T-cell (primary cell): ENCODE data around the gene AGR2. TPM values are rescaled to one million over a fixed set of nuclear protein-coding genes. Genes with fewer than 3 reads are reported as not detected.

Source experiments
- ATAC-seq, 4 experiments: fragments of 200-7000 bp in 3 of 4; fragments of 150-1000 bp in 1 of 4; cut with Tn5 transposase; replicated peaks in 1 of 4; 1 replicate in 3 of 4; 2 replicates in 1 of 4; pipeline ENCODE4 v1.10.0; 2021; ENCODE audit warnings: moderate library complexity in 3 of 4, mild to moderate bottlenecking in 2 of 4, moderate number of reproducible peaks in 1 of 4
- CTCF ChIA-PET, 2 donors: fragments of 300-600 bp; sonication (Branson Sonifier 250); formaldehyde crosslinking; loops; one replicate each; lab custom pipeline; 2022; ENCODE audit warnings: antibody characterized with exemption in 2 of 2; lab: Charles Lee
- POLR2A ChIA-PET, 2 donors: fragments of 300-600 bp; sonication (Branson Sonifier 250); formaldehyde crosslinking; loops; one replicate each; lab custom pipeline; 2022; ENCODE audit warnings: antibody characterized with exemption in 2 of 2; lab: Charles Lee
- DNase-seq, 35 experiments: peaks; one replicate each; pipeline versions ENCODE4 v3.0.0 to v3.0.0-alpha.2; 2013 to 2023
- H3K27ac ChIP-seq: one replicate; pipeline ENCODE4 v1.5.1; 2013; ENCODE audit warnings: low read length
- H3K27me3 ChIP-seq, 2 experiments: replicated peaks in 1 of 2; 1 replicate in 1 of 2; 2 replicates in 1 of 2; pipeline versions ENCODE4 v1.6.1 to v1.7.0; 2013; ENCODE audit warnings: low read length in 1 of 2, mixed read lengths in 1 of 2; ENCODE audit not compliant: control insufficient read depth in 2 of 2, insufficient read depth in 2 of 2; ENCODE audit errors: extremely low read depth in 1 of 2
- H3K36me3 ChIP-seq, 2 donors: 1 replicate in 1 of 2; 2 replicates in 1 of 2; pipeline versions ENCODE4 v1.6.1 to v1.7.0; 2013; ENCODE audit warnings: low read length in 1 of 2; ENCODE audit not compliant: control insufficient read depth in 2 of 2, insufficient read depth in 1 of 2; ENCODE audit errors: extremely low read depth in 1 of 2
- H3K4me1 ChIP-seq, 2 experiments: 1 replicate in 1 of 2; 2 replicates in 1 of 2; pipeline versions ENCODE4 v1.6.1 to v1.7.0; 2013; ENCODE audit warnings: low read length in 2 of 2, mixed read lengths in 1 of 2; ENCODE audit not compliant: insufficient read depth in 2 of 2, control insufficient read depth in 1 of 2; ENCODE audit errors: extremely low read depth in 1 of 2
- H3K4me3 ChIP-seq, 2 donors: 1 replicate in 1 of 2; 2 replicates in 1 of 2; pipeline versions ENCODE4 v1.5.1 to v1.7.0; 2013; ENCODE audit warnings: mild to moderate bottlenecking in 2 of 2, low read length in 1 of 2, moderate library complexity in 1 of 2; ENCODE audit not compliant: control insufficient read depth in 1 of 2; ENCODE audit errors: extremely low read depth in 1 of 2
- H3K9me3 ChIP-seq: 2 replicates; pipeline ENCODE4 v1.7.0; 2013
- H3K27ac Mint-ChIP-seq, 2 donors: one replicate each; pipeline ENCODE4 v1.8.0; 2020 to 2021; ENCODE audit warnings: mild to moderate bottlenecking in 2 of 2, mixed read lengths in 2 of 2
- H3K27me3 Mint-ChIP-seq, 2 donors: one replicate each; pipeline ENCODE4 v1.8.0; 2021 to 2022; ENCODE audit warnings: mixed read lengths in 2 of 2
- H3K36me3 Mint-ChIP-seq: one replicate; pipeline ENCODE4 v1.8.0; 2021; ENCODE audit warnings: mixed read lengths
- H3K4me1 Mint-ChIP-seq, 3 donors: one replicate each; pipeline ENCODE4 v1.8.0; 2020 to 2022; ENCODE audit warnings: mixed read lengths in 3 of 3, mild to moderate bottlenecking in 1 of 3
- H3K4me3 Mint-ChIP-seq, 3 donors: one replicate each; pipeline ENCODE4 v1.8.0; 2020 to 2022; ENCODE audit warnings: mild to moderate bottlenecking in 3 of 3, mixed read lengths in 3 of 3, moderate library complexity in 3 of 3
- H3K9me3 Mint-ChIP-seq, 3 donors: one replicate each; pipeline ENCODE4 v1.8.0; 2020 to 2022; ENCODE audit warnings: mixed read lengths in 3 of 3
- WGBS: methylation state at CpG from one replicate; pipeline ENCODE4 v1.1.5; 2013; ENCODE audit warnings: missing lambda C conversion rate; ENCODE audit not compliant: insufficient coverage; 5-methylcytosine and 5-hydroxymethylcytosine counted together
- total RNA-seq, 35 experiments: library from RNA in 6 of 35; stranded (reverse) in 6 of 35; fragments of 120-200 nt in 1 of 35; gene quantifications; one replicate each; pipeline versions ENCODE4 v1.2.1 to v1.2.4 and lab custom pipeline; 2013 to 2026

Gene AGR2
- total RNA-seq, 5 donors from 2014 or later (not counting 1 experiment from before 2014, with no cell fraction given) = 1.4 to 3.0 (median 2.5) TPM; not detected in 2

DNA sequence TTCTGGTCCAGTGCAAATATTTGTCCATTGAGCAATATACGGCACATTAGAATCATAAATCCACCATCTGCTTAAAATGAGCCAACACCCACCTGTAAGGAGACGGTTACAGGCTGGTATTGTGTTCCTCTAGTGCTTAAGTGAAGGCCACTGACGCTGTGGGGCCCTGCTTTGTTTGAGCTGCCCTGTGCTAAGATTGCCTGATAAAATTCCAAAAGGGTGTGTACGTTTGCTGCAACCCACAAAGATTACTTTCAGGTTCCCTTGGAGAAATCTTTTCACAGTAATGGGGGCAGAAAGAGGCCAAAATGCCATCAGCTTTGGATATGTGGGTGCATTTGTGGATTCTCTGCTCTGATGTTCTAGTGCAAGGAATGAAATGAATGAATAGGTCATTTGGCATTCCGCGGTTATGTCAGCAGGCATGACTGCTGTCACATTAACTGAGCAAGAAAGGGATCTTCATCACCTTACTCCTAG, 42.6 kb upstream of the AGR2 start:
- Mint-ChIP-seq H3K27me3 (peaks cover 7 to 34% of the 10 kb centered on the region in 2 donors), H3K27ac (no peak overlapping the region), H3K9me3 (no peaks in the 10 kb centered on the region), H3K4me1 (peaks cover 0 to 2% (median 2%) of the 10 kb centered on the region in 3 donors), H3K4me3 (no peak overlapping the region), H3K36me3 (no peaks in the 10 kb centered on the region)
- Histone ChIP-seq H3K27ac (no peak overlapping the region), H3K36me3 (no peaks in the 10 kb centered on the region), H3K4me1 (no peaks in the 10 kb centered on the region), H3K27me3 (peaks cover 0 to 17% of the 10 kb centered on the region in 2 experiments), H3K9me3 (no peaks in the 10 kb centered on the region), H3K4me3 (no peak overlapping the region)
- ChIA-PET CTCF (no interaction called here), POLR2A (no interaction called here)
- DNase-seq (no peak), ATAC-seq (no peak)
- WGBS = 47% methylated on average over 2 of the region's 6 CpGs

DNA sequence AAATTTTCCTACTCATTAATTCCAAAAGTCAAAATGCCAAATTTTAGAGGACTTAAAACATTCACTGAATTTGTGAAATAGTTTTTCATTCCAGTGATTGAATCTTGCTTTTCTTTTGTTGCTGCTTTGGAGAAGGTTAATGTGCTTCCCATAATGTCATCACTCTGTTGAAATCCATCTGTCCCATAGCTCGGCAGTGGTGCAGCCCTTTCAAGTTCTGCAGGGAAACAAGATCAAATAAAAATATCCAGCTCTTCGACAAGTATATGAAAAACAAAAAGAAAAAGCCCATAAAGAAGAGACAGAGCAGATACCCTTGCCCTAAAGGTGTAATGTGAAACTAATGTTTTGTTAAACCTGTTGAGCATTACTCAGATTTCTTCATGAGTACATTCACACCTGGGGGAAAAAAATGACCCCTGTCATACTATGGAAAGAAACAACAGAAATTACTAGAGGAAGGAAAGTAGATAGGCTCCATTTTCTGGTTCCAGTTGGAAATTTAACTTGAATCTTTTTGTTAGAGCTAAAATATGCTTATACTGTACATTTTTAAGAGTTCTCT, 41.9 kb upstream of the AGR2 start:
- DNase-seq (no peak), ATAC-seq (no peak)
- Mint-ChIP-seq H3K4me1 (peaks cover 0 to 2% (median 2%) of the 10 kb centered on the region in 3 donors), H3K36me3 (no peaks in the 10 kb centered on the region), H3K27me3 (peaks cover 7 to 33% of the 10 kb centered on the region in 2 donors), H3K9me3 (no peaks in the 10 kb centered on the region), H3K4me3 (no peak overlapping the region), H3K27ac (no peak overlapping the region)
- ChIA-PET POLR2A (no interaction called here), CTCF (no interaction called here)
- Histone ChIP-seq H3K4me1 (no peaks in the 10 kb centered on the region), H3K36me3 (no peaks in the 10 kb centered on the region), H3K4me3 (no peak overlapping the region), H3K27ac (no peak overlapping the region), H3K9me3 (no peaks in the 10 kb centered on the region), H3K27me3 (peaks cover 0 to 17% of the 10 kb centered on the region in 2 experiments)
- no CpG with 5 or more reads among the region's 2 CpGs for WGBS

- Histone ChIP-seq H3K36me3 (no peaks in the 10 kb centered on the region), H3K4me3 (no peak overlapping the region), H3K27ac (no peak overlapping the region), H3K4me1 (no peaks in the 10 kb centered on the region), H3K9me3 (no peaks in the 10 kb centered on the region), H3K27me3 (peaks cover 0 to 12% of the 10 kb centered on the region in 2 experiments)
- H3K9me3 Mint-ChIP-seq = no peaks in the 10 kb centered on the region
- no peak overlapping the region for H3K4me3 Mint-ChIP-seq
- peaks cover 7 to 26% of the 10 kb centered on the region in 2 donors for H3K27me3 Mint-ChIP-seq
- DNase-seq = no peak
- H3K4me1 Mint-ChIP-seq = no peaks in the 10 kb centered on the region
- no peaks in the 10 kb centered on the region for H3K36me3 Mint-ChIP-seq
- CTCF ChIA-PET = no interaction called here
- POLR2A ChIA-PET = no interaction called here
- no peak overlapping the region for H3K27ac Mint-ChIP-seq
- no peak for ATAC-seq
Measured at GRCh38 chr7:16845746-16846145, 40.9 kb upstream of the AGR2 start.

DNA sequence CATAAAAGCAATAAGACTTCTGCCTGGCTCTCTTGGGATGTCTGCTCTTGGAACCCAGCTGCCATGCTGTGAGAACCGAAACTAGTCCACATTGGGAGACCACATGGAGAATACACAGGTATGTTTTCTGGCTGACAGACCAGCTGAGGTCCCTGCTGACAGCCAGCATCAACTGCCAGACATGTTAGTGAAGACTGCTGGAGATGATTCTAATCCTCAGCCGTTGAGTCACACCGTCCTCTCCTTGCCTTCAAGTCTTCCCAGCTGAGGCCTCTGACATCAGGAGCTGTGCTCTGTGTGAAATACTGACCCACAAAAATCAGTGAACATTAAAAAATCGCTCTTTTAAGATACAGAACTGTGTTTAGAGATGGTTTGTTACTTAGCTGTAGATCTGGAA, 36.9 kb upstream of the AGR2 start:
- Mint-ChIP-seq H3K36me3 (no peaks in the 10 kb centered on the region), H3K27ac (no peak overlapping the region), H3K27me3 (peaks cover 10 to 14% of the 10 kb centered on the region in 2 donors), H3K9me3 (no peaks in the 10 kb centered on the region), H3K4me3 (no peak overlapping the region), H3K4me1 (no peaks in the 10 kb centered on the region)
- DNase-seq (no peak), ATAC-seq (no peak)
- H3K36me3 ChIP-seq = no peaks in the 10 kb centered on the region
- H3K9me3 ChIP-seq = no peaks in the 10 kb centered on the region
- no peaks in the 10 kb centered on the region for H3K4me1 ChIP-seq
- ChIA-PET POLR2A (interaction anchor here (0.5 to 0.6 kb wide), 2 partner anchors 9 to 165 kb away, joined by 5 read pairs; no protein-coding TSS in a partner anchor), CTCF (interaction anchor here (1.1 to 1.2 kb wide), 2 partner anchors 13 to 41 kb away, joined by 3 to 4 read pairs; no protein-coding TSS in a partner anchor)
- no peak overlapping the region for H3K27ac ChIP-seq
- H3K27me3 ChIP-seq = no peaks in the 10 kb centered on the region
- H3K4me3 ChIP-seq = no peak overlapping the region
- WGBS = 64% methylated on average over 1 of the region's 4 CpGs

- no peaks in the 10 kb centered on the region for H3K36me3 Mint-ChIP-seq
- WGBS = 89% methylated on average over 6 of the region's 6 CpGs
- no peaks in the 10 kb centered on the region for H3K36me3 ChIP-seq
- H3K4me3 Mint-ChIP-seq = no peak overlapping the region
- H3K27ac Mint-ChIP-seq = no peak overlapping the region
- no peaks in the 10 kb centered on the region for H3K27me3 ChIP-seq
- no peaks in the 10 kb centered on the region for H3K9me3 Mint-ChIP-seq
- no peaks in the 10 kb centered on the region for H3K4me1 ChIP-seq
- no peak overlapping the region for H3K4me3 ChIP-seq
- no peaks in the 10 kb centered on the region for H3K4me1 Mint-ChIP-seq
- ChIA-PET POLR2A (no interaction called here), CTCF (interaction anchor here in 1 of 2 donors (0.6 kb wide), 1 partner anchor 1505 kb away, joined by 7 read pairs; no protein-coding TSS in a partner anchor)
- H3K27ac ChIP-seq = no peak overlapping the region
- no peak for DNase-seq
- peaks cover 6 to 7% of the 10 kb centered on the region in 2 donors for H3K27me3 Mint-ChIP-seq
- H3K9me3 ChIP-seq = no peaks in the 10 kb centered on the region
- ATAC-seq = no peak
Measured at GRCh38 chr7:16840094-16840493, 35.3 kb upstream of the AGR2 start.

- H3K4me3 ChIP-seq = no peak overlapping the region
- H3K36me3 Mint-ChIP-seq = no peaks in the 10 kb centered on the region
- no peak overlapping the region for H3K27ac ChIP-seq
- H3K9me3 Mint-ChIP-seq = no peaks in the 10 kb centered on the region
- H3K4me1 ChIP-seq = no peaks in the 10 kb centered on the region
- H3K27ac Mint-ChIP-seq = no peak overlapping the region
- ChIA-PET CTCF (no interaction called here), POLR2A (no interaction called here)
- H3K27me3 Mint-ChIP-seq = peaks cover 6 to 7% of the 10 kb centered on the region in 2 donors
- no peaks in the 10 kb centered on the region for H3K4me1 Mint-ChIP-seq
- DNase-seq = no peak
- H3K9me3 ChIP-seq = no peaks in the 10 kb centered on the region
- no peaks in the 10 kb centered on the region for H3K27me3 ChIP-seq
- H3K36me3 ChIP-seq = no peaks in the 10 kb centered on the region
- WGBS = no CpG with 5 or more reads among the region's 2 CpGs
- no peak for ATAC-seq
- H3K4me3 Mint-ChIP-seq = no peak overlapping the region
Measured at GRCh38 chr7:16839646-16840045, 34.8 kb upstream of the AGR2 start.
